Measurements from ENCODE around the gene CWF19L2.

Gene CWF19L2

DNA sequence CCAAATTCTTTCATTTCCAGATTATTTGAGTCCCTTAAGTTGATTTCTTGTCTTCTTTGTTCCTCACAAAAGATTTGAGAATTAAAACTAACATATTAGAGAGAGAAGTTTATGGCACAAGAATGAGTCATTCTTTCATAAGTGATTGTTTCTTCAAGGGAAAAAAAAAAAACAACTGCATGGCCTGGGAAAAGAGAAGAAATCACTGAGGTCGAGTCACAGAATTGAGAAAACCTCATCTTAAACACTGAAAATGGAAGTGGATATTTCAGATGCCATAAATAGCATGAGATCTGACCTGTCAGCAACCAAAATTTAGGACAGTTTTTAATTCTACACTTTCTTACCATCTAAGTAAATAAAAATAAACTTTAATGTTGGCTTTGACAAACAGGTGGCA is 87.2 kb downstream of the CWF19L2 start:
- no peak overlapping the region for H3K9ac ChIP-seq (ENCODE audit: low read depth, low read length)
- H3K4me3 ChIP-seq (ENCODE audit: low read depth, low read length): no peak overlapping the region
- H3K9me3 ChIP-seq (ENCODE audit: control insufficient read depth, insufficient read depth, low read length): no peaks in the 10 kb centered on the region
- H3K36me3 ChIP-seq (ENCODE audit: control insufficient read depth, insufficient read depth, low read length): no peaks in the 10 kb centered on the region
- no peaks in the 10 kb centered on the region for H3K4me1 ChIP-seq (ENCODE audit: control insufficient read depth, insufficient read depth, low read length)
- no peaks in the 10 kb centered on the region for H3K27me3 ChIP-seq (ENCODE audit: control insufficient read depth, insufficient read depth, low read length)

DNA sequence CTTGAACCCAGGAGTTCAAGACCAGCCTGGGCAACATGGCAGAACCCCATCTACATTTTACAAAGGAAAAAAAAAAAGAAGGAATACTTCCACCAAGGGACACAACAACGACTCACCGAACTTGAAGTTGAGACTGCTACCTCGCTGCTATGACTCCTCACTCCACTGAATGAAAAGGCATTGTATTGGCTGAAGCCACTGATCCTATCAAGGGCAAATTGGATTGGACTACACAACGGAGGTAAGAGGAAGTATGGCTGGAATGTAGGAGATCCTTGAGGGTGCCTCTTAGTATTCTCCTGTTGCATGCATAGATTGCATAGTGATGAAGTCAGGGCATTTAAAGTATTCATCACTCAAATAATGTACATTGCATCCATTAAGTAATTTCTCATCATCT is 97.9 kb downstream of the CWF19L2 start:
- Histone ChIP-seq H3K9ac (ENCODE audit: low read depth, low read length) (no peak overlapping the region), H3K27me3 (ENCODE audit: control insufficient read depth, insufficient read depth, low read length) (no peaks in the 10 kb centered on the region), H3K4me1 (ENCODE audit: control insufficient read depth, insufficient read depth, low read length) (no peaks in the 10 kb centered on the region), H3K36me3 (ENCODE audit: control insufficient read depth, insufficient read depth, low read length) (no peaks in the 10 kb centered on the region), H3K4me3 (ENCODE audit: low read depth, low read length) (no peak overlapping the region), H3K9me3 (ENCODE audit: control insufficient read depth, insufficient read depth, low read length) (no peaks in the 10 kb centered on the region)

DNA sequence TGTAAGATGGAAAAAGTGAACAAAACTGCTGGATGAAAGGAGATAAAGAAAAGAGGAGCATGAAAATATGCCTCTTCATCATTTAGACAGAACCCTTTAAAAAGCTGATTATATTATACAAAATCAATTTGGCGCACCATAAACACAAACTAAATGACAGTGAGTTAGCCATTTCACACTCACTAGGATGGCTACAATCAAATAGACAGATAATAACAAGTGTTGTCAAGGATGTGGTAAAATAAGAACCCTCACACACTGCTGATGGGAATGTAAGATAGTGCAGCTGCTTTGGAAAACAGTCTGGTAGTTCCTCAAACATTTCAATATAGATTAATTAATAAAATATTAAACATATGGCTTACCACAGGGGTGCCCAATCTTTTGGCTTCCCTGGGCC is 99.7 kb downstream of the CWF19L2 start:
- H3K4me1 ChIP-seq (ENCODE audit: control insufficient read depth, insufficient read depth, low read length): no peaks in the 10 kb centered on the region

DNA sequence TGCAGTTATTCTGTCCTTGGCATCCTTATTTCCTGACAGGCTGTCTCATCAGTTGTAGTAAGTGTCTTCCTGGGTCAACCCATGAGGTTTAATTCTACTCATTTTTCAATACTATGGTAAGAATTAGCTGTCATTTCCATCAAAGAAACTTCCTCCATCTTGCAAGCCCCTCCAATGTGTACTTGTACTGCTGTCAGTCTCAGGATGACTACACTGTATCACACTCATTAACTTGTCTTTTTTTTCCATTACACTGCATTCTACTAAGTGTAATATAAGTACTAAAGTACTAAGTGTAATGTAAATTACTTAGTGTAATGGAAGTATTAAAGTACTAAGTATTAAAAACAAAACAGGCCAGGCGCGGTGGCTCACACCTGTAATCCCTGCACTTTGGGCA is 102.8 kb downstream of the CWF19L2 start:
- Histone ChIP-seq H3K4me1 (ENCODE audit: control insufficient read depth, insufficient read depth, low read length) (no peaks in the 10 kb centered on the region), H3K4me3 (ENCODE audit: low read depth, low read length) (no peak overlapping the region), H3K27me3 (ENCODE audit: control insufficient read depth, insufficient read depth, low read length) (no peaks in the 10 kb centered on the region), H3K36me3 (ENCODE audit: control insufficient read depth, insufficient read depth, low read length) (no peaks in the 10 kb centered on the region), H3K9ac (ENCODE audit: low read depth, low read length) (no peak overlapping the region), H3K9me3 (ENCODE audit: control insufficient read depth, insufficient read depth, low read length) (no peaks in the 10 kb centered on the region)

More for the DNA sequence above, 99.7 kb downstream of the CWF19L2 start:
- Histone ChIP-seq H3K4me3 (ENCODE audit: low read depth, low read length) (no peak overlapping the region), H3K36me3 (ENCODE audit: control insufficient read depth, insufficient read depth, low read length) (no peaks in the 10 kb centered on the region), H3K9ac (ENCODE audit: low read depth, low read length) (no peak overlapping the region), H3K27me3 (ENCODE audit: control insufficient read depth, insufficient read depth, low read length) (no peaks in the 10 kb centered on the region), H3K9me3 (ENCODE audit: control insufficient read depth, insufficient read depth, low read length) (no peaks in the 10 kb centered on the region)

DNA sequence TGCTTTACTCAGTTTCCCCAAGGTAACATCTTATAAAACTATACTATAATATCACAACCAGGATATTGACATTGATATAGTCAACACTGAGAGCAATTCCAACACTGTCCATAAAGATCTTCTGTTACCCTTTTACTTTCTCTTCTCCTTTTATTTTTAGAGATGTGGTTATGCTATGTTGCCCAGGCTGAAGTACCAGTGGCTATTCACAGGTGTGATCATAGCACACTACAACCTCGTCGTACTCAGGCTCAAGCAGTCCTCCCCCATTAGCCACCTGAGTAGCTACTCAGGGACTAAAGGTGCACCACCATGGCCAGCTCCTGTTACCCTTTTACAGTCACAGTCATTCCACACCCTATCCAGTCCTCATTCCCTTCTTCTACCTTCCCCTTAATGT is 119.7 kb downstream of the CWF19L2 start:
- Histone ChIP-seq H3K27me3 (ENCODE audit: control insufficient read depth, insufficient read depth, low read length) (no peaks in the 10 kb centered on the region), H3K9ac (ENCODE audit: low read depth, low read length) (no peak overlapping the region), H3K36me3 (ENCODE audit: control insufficient read depth, insufficient read depth, low read length) (no peaks in the 10 kb centered on the region), H3K9me3 (ENCODE audit: control insufficient read depth, insufficient read depth, low read length) (no peaks in the 10 kb centered on the region), H3K4me1 (ENCODE audit: control insufficient read depth, insufficient read depth, low read length) (no peaks in the 10 kb centered on the region), H3K4me3 (ENCODE audit: low read depth, low read length) (no peak overlapping the region)

DNA sequence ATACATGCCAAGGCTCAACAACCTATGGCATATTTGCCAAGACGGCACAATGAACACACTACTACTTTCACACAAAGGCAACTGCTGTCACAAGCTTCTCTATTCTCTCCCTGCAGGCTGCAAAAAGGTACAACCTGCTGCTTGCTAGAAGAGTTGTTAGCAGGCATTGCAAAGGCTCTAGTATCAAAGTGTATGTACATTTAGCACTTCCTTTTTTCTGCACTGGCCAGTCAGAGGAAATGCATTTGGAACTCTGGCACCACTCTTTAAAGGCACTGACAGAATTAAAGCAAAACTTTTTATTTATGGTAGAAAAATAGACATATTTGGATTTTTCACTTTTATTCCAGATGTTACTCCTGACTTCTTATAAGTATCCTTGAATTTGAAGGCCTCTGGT is 125.9 kb downstream of the CWF19L2 start:
- H3K27me3 ChIP-seq (ENCODE audit: control insufficient read depth, insufficient read depth, low read length): no peaks in the 10 kb centered on the region

DNA sequence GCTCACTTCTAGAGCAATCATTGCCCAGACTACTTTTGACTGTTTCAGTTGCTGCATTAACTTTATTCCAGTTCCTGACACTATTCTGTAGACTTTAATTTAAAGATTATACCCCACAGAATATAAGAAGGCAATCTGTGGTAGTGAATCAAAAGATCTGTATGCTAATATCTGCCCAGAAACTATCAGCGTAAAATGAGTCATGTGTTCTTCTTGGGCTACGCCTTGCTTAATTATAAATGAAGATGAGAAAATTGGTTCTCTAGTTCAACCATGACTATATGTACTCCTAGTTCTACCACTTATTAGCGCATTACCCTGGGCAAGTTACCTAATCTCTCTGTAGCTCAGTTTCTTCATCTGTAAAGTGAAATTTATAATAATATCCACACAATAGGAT is 128.5 kb downstream of the CWF19L2 start:
- Histone ChIP-seq H3K4me1 (ENCODE audit: control insufficient read depth, insufficient read depth, low read length) (no peaks in the 10 kb centered on the region), H3K9me3 (ENCODE audit: control insufficient read depth, insufficient read depth, low read length) (no peaks in the 10 kb centered on the region), H3K27me3 (ENCODE audit: control insufficient read depth, insufficient read depth, low read length) (no peaks in the 10 kb centered on the region), H3K36me3 (ENCODE audit: control insufficient read depth, insufficient read depth, low read length) (no peaks in the 10 kb centered on the region), H3K4me3 (ENCODE audit: low read depth, low read length) (no peak overlapping the region), H3K9ac (ENCODE audit: low read depth, low read length) (no peak overlapping the region)

More for the DNA sequence above, 125.9 kb downstream of the CWF19L2 start:
- Histone ChIP-seq H3K4me3 (ENCODE audit: low read depth, low read length) (no peak overlapping the region), H3K36me3 (ENCODE audit: control insufficient read depth, insufficient read depth, low read length) (no peaks in the 10 kb centered on the region), H3K4me1 (ENCODE audit: control insufficient read depth, insufficient read depth, low read length) (no peaks in the 10 kb centered on the region), H3K9me3 (ENCODE audit: control insufficient read depth, insufficient read depth, low read length) (no peaks in the 10 kb centered on the region), H3K9ac (ENCODE audit: low read depth, low read length) (no peak overlapping the region)

DNA sequence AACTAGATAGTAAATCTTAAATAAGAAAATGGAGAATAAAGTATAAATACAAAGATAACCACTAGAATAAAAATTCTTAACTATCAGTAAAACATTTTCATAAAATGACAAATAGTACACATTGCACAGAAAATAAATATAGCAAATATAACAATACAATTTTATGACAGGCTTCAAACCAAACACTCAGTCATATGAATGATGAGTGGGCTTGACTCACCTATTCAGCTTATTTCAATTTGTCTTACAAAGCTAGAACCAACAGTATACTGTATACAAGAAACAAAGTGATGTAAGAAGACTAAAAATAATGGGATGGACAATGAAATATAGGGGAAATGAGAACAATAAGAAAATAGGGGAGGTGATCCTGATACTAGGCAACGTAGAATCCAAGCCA is 141.2 kb downstream of the CWF19L2 start:
- Histone ChIP-seq H3K4me1 (ENCODE audit: control insufficient read depth, insufficient read depth, low read length) (no peaks in the 10 kb centered on the region), H3K4me3 (ENCODE audit: low read depth, low read length) (no peak overlapping the region), H3K9me3 (ENCODE audit: control insufficient read depth, insufficient read depth, low read length) (no peaks in the 10 kb centered on the region), H3K36me3 (ENCODE audit: control insufficient read depth, insufficient read depth, low read length) (no peaks in the 10 kb centered on the region), H3K27me3 (ENCODE audit: control insufficient read depth, insufficient read depth, low read length) (no peaks in the 10 kb centered on the region), H3K9ac (ENCODE audit: low read depth, low read length) (no peak overlapping the region)

DNA sequence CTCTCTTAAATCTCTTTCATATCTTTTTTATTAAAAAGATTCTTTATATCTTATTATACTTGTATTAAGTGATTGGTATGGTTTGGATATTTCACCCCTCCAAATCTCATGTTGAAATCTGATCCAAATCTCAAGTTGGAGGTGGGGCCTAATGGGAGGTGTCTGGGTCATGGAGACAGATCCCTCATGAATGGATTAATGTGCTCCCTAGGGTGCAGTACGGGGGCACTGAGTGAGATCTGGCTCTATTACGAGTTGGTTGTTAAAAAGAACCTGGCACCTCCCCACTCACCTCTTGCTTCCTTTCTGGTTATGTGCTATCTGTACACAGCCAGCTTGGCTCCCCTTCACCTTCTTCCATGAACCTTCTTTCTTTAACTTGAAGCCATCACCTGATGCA is 149.6 kb downstream of the CWF19L2 start:
- no peaks in the 10 kb centered on the region for H3K4me1 ChIP-seq (ENCODE audit: control insufficient read depth, insufficient read depth, low read length)
- H3K9me3 ChIP-seq (ENCODE audit: control insufficient read depth, insufficient read depth, low read length): no peaks in the 10 kb centered on the region
- no peak overlapping the region for H3K9ac ChIP-seq (ENCODE audit: low read depth, low read length)
- H3K4me3 ChIP-seq (ENCODE audit: low read depth, low read length): no peak overlapping the region
- H3K27me3 ChIP-seq (ENCODE audit: control insufficient read depth, insufficient read depth, low read length): no peaks in the 10 kb centered on the region
- no peaks in the 10 kb centered on the region for H3K36me3 ChIP-seq (ENCODE audit: control insufficient read depth, insufficient read depth, low read length)

DNA sequence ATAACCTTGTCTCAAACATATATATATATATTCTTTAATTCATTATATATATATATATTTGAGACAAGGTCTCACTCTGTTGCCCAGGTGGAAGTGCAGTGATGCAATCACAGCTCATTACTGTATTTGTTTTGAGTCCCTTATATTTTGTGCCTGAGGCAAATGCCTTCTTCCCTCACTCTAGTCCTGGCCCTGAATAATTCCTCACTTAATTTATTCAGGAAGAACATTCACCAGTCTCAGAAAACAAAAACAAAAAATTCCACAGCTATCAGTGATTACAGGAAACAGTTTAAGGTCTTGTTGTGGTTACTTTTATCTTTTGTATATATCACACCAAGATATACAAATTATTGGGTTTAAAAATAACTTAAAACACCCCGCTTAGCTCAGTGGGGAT is 155.7 kb downstream of the CWF19L2 start:
- Histone ChIP-seq H3K27me3 (ENCODE audit: control insufficient read depth, insufficient read depth, low read length) (no peaks in the 10 kb centered on the region), H3K9ac (ENCODE audit: low read depth, low read length) (no peak overlapping the region), H3K36me3 (ENCODE audit: control insufficient read depth, insufficient read depth, low read length) (no peaks in the 10 kb centered on the region), H3K4me1 (ENCODE audit: control insufficient read depth, insufficient read depth, low read length) (no peaks in the 10 kb centered on the region), H3K4me3 (ENCODE audit: low read depth, low read length) (no peak overlapping the region), H3K9me3 (ENCODE audit: control insufficient read depth, insufficient read depth, low read length) (no peaks in the 10 kb centered on the region)

DNA sequence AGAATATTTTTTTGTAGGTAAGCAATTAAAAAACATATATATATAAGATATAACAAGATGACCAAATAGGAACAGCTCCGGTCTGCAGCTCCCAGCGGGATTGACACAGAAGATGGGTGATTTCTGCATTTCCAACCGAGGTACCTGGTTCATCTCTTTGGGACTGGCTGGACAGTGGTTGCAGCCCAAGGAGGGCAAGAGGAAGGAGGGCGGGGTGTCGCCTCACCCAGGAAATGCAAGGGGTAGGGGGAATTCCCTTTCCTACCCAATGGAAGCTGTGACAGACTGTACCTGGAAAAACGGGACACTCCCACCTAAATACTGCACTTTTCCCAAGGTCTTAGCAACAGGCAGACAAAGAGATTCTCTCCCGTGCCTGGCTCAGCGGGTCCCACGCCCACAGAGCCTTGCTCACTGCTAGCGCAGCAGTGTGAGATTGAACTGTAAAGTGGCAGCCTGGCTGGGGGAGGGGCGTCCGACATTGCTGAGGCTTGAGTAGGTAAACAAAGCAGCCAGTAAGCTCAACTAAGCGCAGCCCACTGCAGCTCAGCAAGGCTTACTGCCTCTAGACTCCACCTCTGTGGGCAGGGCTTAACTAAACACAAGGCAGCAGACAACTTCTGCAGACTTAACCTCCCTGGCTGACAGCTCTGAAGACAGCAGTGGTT is 163.8 kb downstream of the CWF19L2 start:
- no peaks in the 10 kb centered on the region for H3K9me3 ChIP-seq (ENCODE audit: control insufficient read depth, insufficient read depth, low read length)
- peak overlapping the region; percentile 13 for H3K4me3 ChIP-seq (ENCODE audit: low read depth, low read length)
- H3K4me1 ChIP-seq (ENCODE audit: control insufficient read depth, insufficient read depth, low read length): no peaks in the 10 kb centered on the region
- no peak overlapping the region for H3K9ac ChIP-seq (ENCODE audit: low read depth, low read length)
- H3K27me3 ChIP-seq (ENCODE audit: control insufficient read depth, insufficient read depth, low read length): no peaks in the 10 kb centered on the region
- H3K36me3 ChIP-seq (ENCODE audit: control insufficient read depth, insufficient read depth, low read length): no peaks in the 10 kb centered on the region

DNA sequence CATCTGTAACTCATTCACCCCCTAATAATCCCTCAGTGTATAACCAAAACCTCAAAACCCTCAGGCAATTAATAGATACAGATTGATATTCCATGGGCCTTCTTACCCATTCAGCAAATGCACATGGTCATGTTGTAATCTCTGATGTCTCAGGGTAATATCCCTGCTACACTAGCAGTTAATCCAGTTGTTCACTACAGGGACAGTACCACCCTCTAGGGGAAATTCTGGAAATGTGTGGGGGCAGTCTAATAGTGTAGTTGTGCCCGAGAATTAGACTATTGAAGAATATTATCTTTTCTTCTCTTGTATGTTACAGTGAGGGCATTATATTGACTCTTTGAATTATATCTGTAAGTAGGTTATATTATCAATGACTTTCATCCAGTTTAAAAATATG is 175.4 kb downstream of the CWF19L2 start:
- Histone ChIP-seq H3K9ac (ENCODE audit: low read depth, low read length) (no peak overlapping the region), H3K9me3 (ENCODE audit: control insufficient read depth, insufficient read depth, low read length) (no peaks in the 10 kb centered on the region), H3K4me1 (ENCODE audit: control insufficient read depth, insufficient read depth, low read length) (no peaks in the 10 kb centered on the region), H3K36me3 (ENCODE audit: control insufficient read depth, insufficient read depth, low read length) (no peaks in the 10 kb centered on the region), H3K4me3 (ENCODE audit: low read depth, low read length) (no peak overlapping the region), H3K27me3 (ENCODE audit: control insufficient read depth, insufficient read depth, low read length) (no peaks in the 10 kb centered on the region)
